LNCAP (cell line): ENCODE results near the gene WDR4.

Experiments
- CTCF ChIP-seq: fragments of 450-650 bp; IDR thresholded peaks from 2 replicates; pipeline ENCODE4 v1.5.1; 2017; ENCODE audit warnings: mild to moderate bottlenecking

The WDR4 gene

GRCh38 chr21:42859891-42860230 is 19.5 kb downstream of the WDR4 start:
- TF ChIP-seq CTCF: no peak

GRCh38 chr21:42858957-42859890 is 20.1 kb downstream of the WDR4 start:
- no peak for TF ChIP-seq CTCF

GRCh38 chr21:42858185-42858847 is 21.0 kb downstream of the WDR4 start:
- no peak for TF ChIP-seq CTCF

- TF ChIP-seq CTCF: no peak
These were observed 22.1 kb downstream of the WDR4 start for GRCh38 chr21:42857216-42857615.

- TF ChIP-seq CTCF: no peak
These were observed 23.4 kb downstream of the WDR4 start for GRCh38 chr21:42855937-42856335.

- TF ChIP-seq CTCF: no peak
These were observed 24.0 kb downstream of the WDR4 start for GRCh38 chr21:42855171-42855936.

GRCh38 chr21:42854246-42855010 is 24.9 kb downstream of the WDR4 start:
- no peak for TF ChIP-seq CTCF
